ENCODE measurements around the gene KCNQ5. TPM values are rescaled to one million over a fixed set of nuclear protein-coding genes. Genes with fewer than 3 reads are reported as not detected.

Gene KCNQ5
- polyA plus RNA-seq, 3 donors = 0.12 to 0.22 (median 0.19) TPM

- no peak for DNase-seq (ENCODE audit: extremely low read depth in 1 of 11, low read depth in 9 of 11, low spot score in 4 of 11)
Observed at GRCh38 chr6:72635636-72636035, 13.8 kb downstream of the KCNQ5 start.

GRCh38 chr6:72636215-72636614, 14.4 kb downstream of the KCNQ5 start:
- no peak for DNase-seq (ENCODE audit: extremely low read depth in 1 of 11, low read depth in 9 of 11, low spot score in 4 of 11)

GRCh38 chr6:72636786-72637185, 14.9 kb downstream of the KCNQ5 start:
- no peak for DNase-seq (ENCODE audit: extremely low read depth in 1 of 11, low read depth in 9 of 11, low spot score in 4 of 11)

- no peak for DNase-seq (ENCODE audit: extremely low read depth in 1 of 11, low read depth in 9 of 11, low spot score in 4 of 11)
Observed at GRCh38 chr6:72639920-72640614, 18.2 kb downstream of the KCNQ5 start.

- no peak for DNase-seq (ENCODE audit: extremely low read depth in 1 of 11, low read depth in 9 of 11, low spot score in 4 of 11)
Observed at GRCh38 chr6:72640615-72640930, 18.7 kb downstream of the KCNQ5 start.

- DNase-seq (ENCODE audit: extremely low read depth in 1 of 11, low read depth in 9 of 11, low spot score in 4 of 11) = no peak
Observed at GRCh38 chr6:72642435-72642834, 20.6 kb downstream of the KCNQ5 start.

GRCh38 chr6:72643214-72643613, 21.4 kb downstream of the KCNQ5 start:
- no peak for DNase-seq (ENCODE audit: extremely low read depth in 1 of 11, low read depth in 9 of 11, low spot score in 4 of 11)

GRCh38 chr6:72646604-72647485, 25.0 kb downstream of the KCNQ5 start:
- no peak for DNase-seq (ENCODE audit: extremely low read depth in 1 of 11, low read depth in 9 of 11, low spot score in 4 of 11)

GRCh38 chr6:72647489-72647888, 25.6 kb downstream of the KCNQ5 start:
- DNase-seq (ENCODE audit: extremely low read depth in 1 of 11, low read depth in 9 of 11, low spot score in 4 of 11) = no peak

GRCh38 chr6:72649032-72649984, 27.4 kb downstream of the KCNQ5 start:
- DNase-seq (ENCODE audit: extremely low read depth in 1 of 11, low read depth in 9 of 11, low spot score in 4 of 11) = no peak

- DNase-seq (ENCODE audit: extremely low read depth in 1 of 11, low read depth in 9 of 11, low spot score in 4 of 11) = no peak
Observed at GRCh38 chr6:72650081-72650745, 28.3 kb downstream of the KCNQ5 start.

- DNase-seq (ENCODE audit: extremely low read depth in 1 of 11, low read depth in 9 of 11, low spot score in 4 of 11) = no peak
Observed at GRCh38 chr6:72651174-72651573, 29.3 kb downstream of the KCNQ5 start.

GRCh38 chr6:72651967-72652956, 30.4 kb downstream of the KCNQ5 start:
- DNase-seq (ENCODE audit: extremely low read depth in 1 of 11, low read depth in 9 of 11, low spot score in 4 of 11) = no peak

- no peak for DNase-seq (ENCODE audit: extremely low read depth in 1 of 11, low read depth in 9 of 11, low spot score in 4 of 11)
Observed at GRCh38 chr6:72653026-72653425, 31.2 kb downstream of the KCNQ5 start.

- DNase-seq (ENCODE audit: extremely low read depth in 1 of 11, low read depth in 9 of 11, low spot score in 4 of 11) = no peak
Observed at GRCh38 chr6:72654071-72654621, 32.3 kb downstream of the KCNQ5 start.

- DNase-seq (ENCODE audit: extremely low read depth in 1 of 11, low read depth in 9 of 11, low spot score in 4 of 11) = no peak
Observed at GRCh38 chr6:72657407-72658197, 35.7 kb downstream of the KCNQ5 start.

GRCh38 chr6:72659754-72660153, 37.9 kb downstream of the KCNQ5 start:
- no peak for DNase-seq (ENCODE audit: extremely low read depth in 1 of 11, low read depth in 9 of 11, low spot score in 4 of 11)

Measured in renal cortex interstitium (tissue), 11 donors.